Testis (tissue), 3 donors: ENCODE results near the gene RPL11. TPM values are rescaled to one million over a fixed set of nuclear protein-coding genes. Genes with fewer than 3 reads are reported as not detected.

Experiments used
- DNase-seq: peaks from one replicate; pipeline ENCODE4 v3.0.0-alpha.2; 2019
- H3K27ac ChIP-seq, 2 donors: fragments of 200-600 bp; sonication (generic); one replicate each; pipeline ENCODE4 v1.5.1; 2019
- H3K27me3 ChIP-seq: fragments of 200-600 bp; sonication (generic); one replicate; pipeline ENCODE4 v1.5.1; 2019
- H3K36me3 ChIP-seq: fragments of 200-600 bp; sonication (generic); one replicate; pipeline ENCODE4 v1.5.1; 2017; ENCODE audit warnings: low read depth; ENCODE audit errors: missing control alignments
- H3K4me1 ChIP-seq: fragments of 200-600 bp; sonication (generic); one replicate; pipeline ENCODE4 v1.5.1; 2019
- H3K4me3 ChIP-seq, 2 donors: fragments of 200-600 bp; sonication (generic); one replicate each; pipeline ENCODE4 v1.5.1; 2017 to 2019
- H3K9me3 ChIP-seq: fragments of 200-600 bp; sonication (generic); one replicate; pipeline ENCODE4 v1.5.1; 2017
- CTCF ChIP-seq, 3 experiments: fragments of 450-650 bp in 2 of 3; fragments of 200-600 bp in 1 of 3; sonication (generic) in 1 of 3; IDR thresholded peaks; one replicate each; pipeline ENCODE4 v1.5.1; 2016 to 2019; ENCODE audit warnings: antibody characterized with exemption in 3 of 3, mild to moderate bottlenecking in 2 of 3, moderate library complexity in 1 of 3
- POLR2A ChIP-seq: fragments of 450-650 bp; IDR thresholded peaks from one replicate; pipeline ENCODE4 v1.6.1; 2017; ENCODE audit warnings: antibody characterized with exemption, mild to moderate bottlenecking, moderate library complexity
- WGBS, 2 donors: methylation state at CpG; one replicate each; pipeline ENCODE4 v1.1.5; 2018; 5-methylcytosine and 5-hydroxymethylcytosine counted together
- intact Hi-C: fragments of 100-400 bp; cut with DNase I; formaldehyde crosslinking; loops from one replicate; pipeline ENCODE4 v1.15.1; 2023; ENCODE audit warnings: low total_unique reads
- polyA plus RNA-seq: library from polyadenylated mRNA; stranded (reverse); fragments of 350-450 nt; fragmentation: Illumina TruSeq; extraction: RNeasy Lipid Tissue Mini Kit (QIAGEN cat#74804); gene quantifications from one replicate; pipeline ENCODE4 v1.2.3, GENCODE V29; 2014; ENCODE audit warnings: low read depth, low replicate concordance; ENCODE audit not compliant: insufficient read depth
- total RNA-seq, 2 donors: library from RNA; depleted of rRNA; stranded (reverse); fragments of >200 nt; gene quantifications; one replicate each; pipeline ENCODE4 v1.2.3, GENCODE V29; 2016

The RPL11 gene
- total and polyA plus RNA-seq, 3 donors from 2014 or later: 308 to 1,029 (median 532) TPM

DNA sequence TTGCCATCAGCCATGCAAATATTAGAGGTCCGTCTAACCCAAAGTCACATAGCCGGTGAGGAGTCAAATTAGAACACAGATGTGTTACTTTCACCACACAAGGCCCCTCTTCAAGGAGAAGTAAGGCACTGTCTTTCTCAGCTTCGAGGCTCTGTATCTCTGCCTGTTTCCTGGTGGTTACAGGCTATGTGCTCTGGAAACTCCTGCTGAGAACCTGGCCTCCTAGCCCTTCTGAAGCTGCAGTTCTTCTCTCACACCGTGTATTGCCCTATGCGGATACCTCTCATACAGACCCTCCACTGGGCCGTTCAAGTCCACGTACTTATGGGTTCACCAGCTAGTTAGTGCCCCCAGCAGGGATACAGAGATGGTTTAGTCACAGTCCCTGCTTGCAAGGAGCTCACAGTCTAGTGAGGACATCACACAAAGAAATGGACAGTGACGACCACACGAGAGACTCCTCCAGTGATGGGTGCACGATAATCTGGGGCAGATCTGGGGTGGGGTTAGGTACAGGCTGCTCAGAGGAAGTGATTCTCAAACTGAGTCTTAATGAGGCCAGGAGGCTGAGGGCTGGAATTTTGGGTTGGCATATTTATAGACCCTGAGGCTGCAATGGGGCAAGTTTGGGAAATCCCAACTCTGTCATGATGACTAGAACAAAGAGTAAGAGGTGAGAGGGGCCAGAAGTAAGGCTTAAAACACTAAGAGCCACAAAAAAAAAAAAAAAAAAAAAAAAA lies 28.8 kb downstream of the RPL11 start:
- no peak for DNase-seq
- no peak overlapping the region for H3K27ac ChIP-seq
- H3K4me3 ChIP-seq: no peak overlapping the region
- H3K9me3 ChIP-seq: no peaks in the 10 kb centered on the region
- H3K4me1 ChIP-seq: no peaks in the 10 kb centered on the region
- intact Hi-C loops: no loop called here
- H3K36me3 ChIP-seq: no peaks in the 10 kb centered on the region
- TF ChIP-seq POLR2A (no peak), CTCF (IDR thresholded peaks at IDR 0.05) (no peak)
- WGBS, 2 donors: 87 to 90% methylated on average over 10 of the region's 10 CpGs
- H3K27me3 ChIP-seq: no peaks in the 10 kb centered on the region

- 73 to 81% methylated on average over 3 of the region's 3 CpGs for WGBS, 2 donors
- no peaks in the 10 kb centered on the region for H3K36me3 ChIP-seq
- H3K4me3 ChIP-seq: no peak overlapping the region
- intact Hi-C loops: no loop called here
- TF ChIP-seq CTCF (IDR thresholded peaks at IDR 0.05) (no peak), POLR2A (no peak)
- no peak overlapping the region for H3K27ac ChIP-seq
- no peak for DNase-seq
- no peaks in the 10 kb centered on the region for H3K27me3 ChIP-seq
- H3K9me3 ChIP-seq: no peaks in the 10 kb centered on the region
- H3K4me1 ChIP-seq: no peaks in the 10 kb centered on the region
Measured at GRCh38 chr1:23722652-23723051, 31.0 kb downstream of the RPL11 start.

DNA sequence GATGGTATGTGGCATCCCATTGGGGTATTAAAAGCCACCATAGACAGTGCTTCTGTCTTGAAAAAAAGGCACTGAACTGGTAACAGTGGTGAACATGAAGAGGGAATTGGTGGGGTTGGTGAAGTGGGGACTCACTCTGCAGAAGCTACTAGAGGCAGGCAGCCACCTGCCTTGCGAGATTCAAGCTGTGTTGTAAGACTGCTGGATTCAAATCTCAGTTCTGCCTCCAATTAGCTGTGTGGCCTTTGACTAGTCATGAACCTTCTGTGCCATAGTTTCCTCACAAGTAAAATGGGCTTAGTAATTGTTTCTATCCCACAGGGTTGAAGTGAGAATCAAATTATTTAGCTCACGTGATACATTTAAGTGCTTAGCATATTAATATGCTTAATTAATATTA lies 35.1 kb downstream of the RPL11 start:
- Histone ChIP-seq H3K4me1 (no peaks in the 10 kb centered on the region), H3K4me3 (no peak overlapping the region), H3K27ac (no peak overlapping the region), H3K9me3 (no peaks in the 10 kb centered on the region), H3K27me3 (no peaks in the 10 kb centered on the region), H3K36me3 (no peaks in the 10 kb centered on the region)
- no peak for DNase-seq
- intact Hi-C loops: no loop called here
- TF ChIP-seq CTCF (IDR thresholded peaks at IDR 0.05) (no peak), POLR2A (no peak)
- WGBS, 2 donors: 88 to 91% methylated on average over 2 of the region's 2 CpGs

DNA sequence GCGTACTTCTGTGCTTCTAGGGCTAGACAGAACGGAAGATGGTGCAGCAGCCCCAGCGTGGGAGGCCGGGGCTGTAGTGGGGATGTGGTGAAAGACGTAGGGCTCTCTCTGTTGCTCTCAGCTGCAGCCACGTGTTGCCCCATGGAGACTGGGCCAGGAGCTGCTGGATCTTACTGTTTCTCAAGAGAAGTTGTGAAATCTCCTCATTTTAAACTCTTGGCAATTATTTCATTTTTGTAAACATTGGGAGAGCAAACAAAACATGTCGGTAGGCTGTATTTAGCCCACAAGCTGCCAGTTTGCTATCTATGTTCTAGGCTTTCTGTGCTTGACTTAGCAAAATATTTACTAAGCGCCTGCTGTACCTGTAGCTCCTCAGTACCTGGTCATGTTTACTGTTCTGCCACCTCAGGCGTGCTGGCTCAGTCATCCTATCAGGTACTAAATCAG lies 35.8 kb downstream of the RPL11 start:
- DNase-seq: peak; percentile 62
- no peak overlapping the region for H3K4me3 ChIP-seq
- H3K27me3 ChIP-seq: no peaks in the 10 kb centered on the region
- TF ChIP-seq CTCF (IDR thresholded peaks at IDR 0.05) (no peak), POLR2A (no peak)
- intact Hi-C loops: no loop called here
- 42 to 75% methylated on average over 9 of the region's 9 CpGs for WGBS, 2 donors
- no peaks in the 10 kb centered on the region for H3K4me1 ChIP-seq
- H3K36me3 ChIP-seq: no peaks in the 10 kb centered on the region
- no peak overlapping the region for H3K27ac ChIP-seq
- H3K9me3 ChIP-seq: no peaks in the 10 kb centered on the region
